GM19372 (cell line): ENCODE data around the gene RPL7A.
"Not testable (repeated sequence)": the region's sequence is repeated elsewhere in the genome, so short reads cannot be mapped to it uniquely, and the experiment has no call there.

Experiments
- ATAC-seq: cut with Tn5 transposase; IDR thresholded peaks from one replicate; pipeline ENCODE4 v1.9.1; 2021; ENCODE audit warnings: mild to moderate bottlenecking, low read depth, moderate library complexity; ENCODE audit not compliant: unreplicated experiment

The RPL7A gene

DNA sequence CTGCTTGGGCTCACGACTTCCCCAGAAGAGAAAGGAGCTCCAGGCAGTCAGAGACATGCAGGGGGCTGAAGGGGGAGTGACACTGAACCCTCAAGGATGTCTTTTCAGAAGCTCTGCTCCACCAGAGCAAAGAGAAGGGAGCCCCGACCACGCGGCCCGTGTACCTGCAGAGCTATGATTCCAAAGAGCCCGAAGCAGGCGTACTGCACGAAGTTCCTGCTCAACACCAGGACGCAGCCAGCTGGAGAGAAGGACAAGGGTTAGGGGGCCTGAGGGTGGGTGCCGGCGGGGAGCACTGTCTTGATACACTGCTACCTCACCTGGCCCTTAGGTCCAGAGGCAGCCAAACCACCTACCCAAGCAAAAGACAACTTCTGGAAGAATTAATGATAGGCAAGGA is 18.4 kb downstream of the RPL7A start:
- ATAC-seq: no peak

DNA sequence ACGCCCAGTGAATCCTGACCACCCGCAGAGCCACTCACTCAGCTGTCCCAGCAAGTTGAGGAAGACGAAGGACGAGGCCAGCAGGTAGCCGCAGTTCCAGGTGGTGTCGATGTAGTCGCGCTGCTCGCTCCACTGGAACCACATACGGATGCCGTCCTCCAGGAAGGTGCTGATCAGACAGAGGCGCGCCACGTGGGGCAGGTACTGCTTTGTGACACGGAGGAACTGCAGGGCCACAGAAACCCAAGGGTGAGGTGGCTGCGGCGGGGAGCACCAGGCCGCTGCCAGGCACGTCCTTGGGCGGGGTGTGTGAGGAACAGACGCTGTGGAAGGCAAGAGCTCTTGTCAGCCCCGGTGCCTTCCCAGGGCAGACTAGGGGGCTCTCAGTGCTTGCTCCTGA is 19.2 kb downstream of the RPL7A start:
- ATAC-seq: no peak

DNA sequence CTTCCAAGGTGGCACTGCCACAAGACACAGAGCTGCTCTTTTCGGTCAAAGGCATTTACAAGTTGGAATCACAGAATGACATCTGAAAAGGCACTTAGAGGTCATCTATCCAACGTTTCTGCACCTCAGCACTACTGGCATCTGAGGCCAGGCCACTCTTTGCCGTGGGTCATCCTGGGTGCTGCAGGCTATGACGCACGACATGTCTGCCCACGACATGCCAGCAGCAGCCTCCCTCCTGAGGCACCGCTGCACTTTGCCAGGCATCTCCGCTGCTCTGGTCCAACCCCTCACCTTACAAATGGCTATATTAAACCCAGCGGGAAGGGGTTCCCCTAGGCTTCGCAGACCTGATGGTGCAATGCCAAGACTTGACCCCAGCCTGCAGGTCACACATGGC is 19.8 kb downstream of the RPL7A start:
- ATAC-seq: no peak

DNA sequence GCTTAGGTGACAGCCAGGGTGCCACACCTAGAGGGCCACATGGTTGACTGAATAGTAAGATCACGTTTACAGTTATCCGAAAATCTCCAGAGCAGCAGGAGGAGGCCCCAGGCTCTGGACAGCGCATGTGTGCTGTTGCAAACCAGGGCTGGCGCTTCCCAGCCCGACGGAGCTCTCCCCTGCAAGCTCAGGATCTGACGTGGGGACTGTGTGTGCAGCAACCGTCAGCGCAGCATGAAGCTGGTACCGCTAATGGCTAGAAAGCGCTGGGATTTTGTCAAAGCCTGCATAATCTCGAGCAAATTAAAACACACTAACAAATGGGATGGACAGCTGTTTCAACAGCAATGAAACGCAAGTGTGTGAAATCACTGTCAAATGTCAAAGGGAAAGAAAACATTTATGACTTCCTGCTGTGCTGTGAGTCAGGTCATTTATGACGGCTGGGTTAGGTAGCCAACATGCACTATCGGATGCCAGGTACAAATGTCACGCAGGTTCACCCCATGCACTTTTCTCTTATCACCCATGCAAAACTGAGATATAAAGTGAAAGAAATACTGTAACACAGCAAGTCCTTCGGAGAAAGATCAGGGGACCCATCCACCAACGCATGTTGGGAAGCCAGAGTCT is 20.3 kb downstream of the RPL7A start:
- no peak for ATAC-seq

DNA sequence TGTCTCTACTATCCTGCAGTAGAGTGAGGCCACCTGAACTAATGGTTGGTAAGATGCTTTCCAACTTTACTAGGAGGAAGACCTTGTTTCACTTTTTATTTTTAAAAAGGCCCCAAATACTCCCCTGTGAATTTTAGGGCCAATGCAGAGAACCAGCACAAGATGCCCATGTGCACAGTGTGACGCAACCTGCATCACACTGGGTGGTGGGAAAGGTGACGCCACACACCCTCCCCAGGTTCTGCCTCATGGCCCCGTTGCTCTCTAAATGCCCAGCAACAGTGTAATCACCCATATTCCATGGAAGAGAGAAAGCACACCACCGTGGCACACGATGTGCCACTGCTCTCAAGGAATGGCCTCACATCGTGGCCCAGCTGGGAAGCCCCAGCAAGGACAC is 21.4 kb downstream of the RPL7A start:
- no peak for ATAC-seq

DNA sequence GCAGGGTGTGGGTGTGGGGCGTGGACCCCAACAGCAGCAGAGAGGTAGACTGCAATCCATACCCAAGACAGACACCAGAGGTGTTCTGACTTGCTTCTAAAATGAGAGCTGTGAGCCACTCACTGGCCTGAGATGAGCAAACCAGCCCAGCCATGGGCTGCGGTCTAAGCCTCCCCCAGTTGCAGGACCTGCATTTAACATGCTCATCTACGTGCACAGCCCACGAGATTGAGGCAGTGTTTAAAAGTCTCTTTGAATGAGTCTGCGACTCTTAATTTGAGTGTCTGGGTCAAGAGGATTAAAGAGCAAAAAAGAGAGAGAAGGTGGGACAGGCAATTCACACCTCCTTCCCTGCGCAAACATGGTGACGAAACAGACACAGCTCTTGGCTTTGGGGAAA is 21.9 kb downstream of the RPL7A start:
- ATAC-seq: no peak

DNA sequence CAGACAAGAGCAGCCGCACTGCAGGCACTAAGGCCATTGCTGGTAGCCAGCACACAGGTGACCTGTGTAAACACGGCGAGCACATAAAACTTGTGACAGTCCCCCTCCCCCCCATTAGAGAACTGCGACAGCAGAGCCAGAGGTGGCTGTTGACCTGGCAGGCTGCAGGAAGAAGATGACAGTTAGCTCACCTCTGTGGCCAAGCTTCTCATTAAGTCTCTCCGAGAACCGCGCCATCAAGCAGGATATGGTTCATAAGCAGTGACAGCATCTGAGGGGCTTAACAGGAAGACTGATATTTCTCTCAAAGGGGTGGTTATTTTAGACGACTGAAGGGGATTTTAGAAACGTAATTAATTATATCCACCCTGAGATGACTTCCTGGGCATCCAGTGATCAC is 22.7 kb downstream of the RPL7A start:
- no peak for ATAC-seq

DNA sequence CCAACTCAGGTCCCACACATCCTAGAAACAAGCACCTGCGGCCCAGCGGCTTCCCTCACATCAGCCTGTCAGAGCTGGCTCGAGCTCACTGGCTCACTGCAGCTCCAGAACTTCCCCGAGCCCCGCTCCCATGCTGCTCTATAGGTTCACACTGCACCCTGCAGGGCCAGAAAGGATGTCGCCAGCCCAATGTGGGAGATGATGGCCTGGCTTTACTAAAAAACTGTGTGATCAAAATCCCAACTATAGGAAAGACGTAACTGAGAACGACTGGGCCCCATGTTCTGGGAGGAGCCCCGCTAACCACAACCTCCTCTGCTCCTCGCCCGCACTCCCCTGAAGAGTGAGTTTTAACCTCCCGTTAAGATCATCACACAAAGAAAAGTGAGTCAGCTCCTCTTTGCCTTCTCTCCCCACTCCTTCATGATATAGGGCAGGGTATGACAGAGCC is 23.3 kb downstream of the RPL7A start:
- no peak for ATAC-seq

DNA sequence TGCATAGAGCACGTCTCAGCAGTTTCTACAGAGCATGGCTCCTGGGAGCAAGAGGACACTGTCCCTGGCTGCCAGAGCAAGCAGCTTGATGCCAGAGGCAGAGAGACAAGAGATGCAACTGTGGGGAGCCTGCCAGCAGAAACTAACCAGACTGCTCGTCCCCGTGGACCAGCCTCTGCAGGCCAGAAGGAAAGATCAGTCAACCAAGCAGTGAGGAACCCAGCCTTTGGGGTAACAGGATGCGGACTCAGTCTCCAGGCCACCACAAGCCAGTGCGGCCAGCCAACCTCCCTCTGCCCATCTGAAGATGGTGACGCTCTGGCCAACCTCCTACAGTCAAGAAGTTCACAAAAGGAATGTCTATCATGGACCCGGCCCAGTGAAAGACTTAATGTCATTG is 24.1 kb downstream of the RPL7A start:
- no peak for ATAC-seq

DNA sequence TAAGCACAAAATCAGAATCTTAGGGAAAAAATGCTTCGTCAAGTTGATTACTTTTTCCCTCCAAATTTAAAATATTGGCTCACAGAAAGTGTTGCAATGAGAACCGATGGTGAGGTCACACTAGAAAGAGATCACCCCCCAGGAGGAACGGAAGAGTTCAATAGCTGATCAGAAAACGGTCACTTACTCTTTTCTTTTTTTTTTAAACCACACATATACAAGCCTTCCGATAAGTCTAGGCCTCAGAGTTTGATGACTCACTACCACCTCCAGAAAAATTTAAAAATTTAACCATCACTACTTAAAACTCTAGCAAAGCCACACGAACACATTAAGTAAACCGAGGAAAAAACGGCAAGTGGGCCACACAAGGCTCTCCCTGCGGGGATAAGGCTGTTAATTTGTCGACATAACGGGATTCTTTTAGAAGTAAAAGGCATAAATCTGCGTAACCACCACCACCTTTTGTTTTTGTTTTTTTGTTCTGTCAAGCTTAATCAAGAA is 26.6 kb downstream of the RPL7A start:
- ATAC-seq: no peak

DNA sequence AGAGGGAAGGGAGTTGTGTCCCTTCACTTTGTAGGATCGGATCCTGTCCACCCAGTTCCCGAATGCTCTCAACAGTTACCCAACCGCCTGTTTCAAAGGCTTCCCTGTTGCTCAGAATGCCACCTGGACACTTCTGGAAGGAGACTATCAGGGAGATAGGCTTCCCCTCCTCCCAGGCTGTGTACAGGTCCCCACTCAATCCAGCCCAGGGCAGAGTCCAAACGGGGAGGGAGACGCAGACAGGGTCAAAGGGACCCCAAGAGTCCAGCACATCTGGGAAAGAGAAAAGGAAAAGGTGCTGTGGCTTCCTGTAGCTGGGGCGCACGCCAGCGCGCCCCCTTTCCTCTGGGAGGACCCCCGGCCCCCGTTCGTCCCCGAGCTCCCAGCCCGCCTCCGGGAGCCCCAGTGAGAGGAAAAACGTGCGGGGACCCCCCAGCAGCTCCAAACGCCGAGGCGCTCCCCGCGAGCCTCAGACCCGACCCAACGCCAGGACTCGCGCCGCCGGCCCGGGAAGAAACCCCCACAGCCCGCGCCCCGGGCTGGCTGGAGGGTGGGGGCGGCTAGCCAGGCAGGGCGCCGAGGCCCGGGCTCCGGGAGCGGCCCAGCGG is 27.2 kb downstream of the RPL7A start:
- peak; percentile 1 for ATAC-seq

DNA sequence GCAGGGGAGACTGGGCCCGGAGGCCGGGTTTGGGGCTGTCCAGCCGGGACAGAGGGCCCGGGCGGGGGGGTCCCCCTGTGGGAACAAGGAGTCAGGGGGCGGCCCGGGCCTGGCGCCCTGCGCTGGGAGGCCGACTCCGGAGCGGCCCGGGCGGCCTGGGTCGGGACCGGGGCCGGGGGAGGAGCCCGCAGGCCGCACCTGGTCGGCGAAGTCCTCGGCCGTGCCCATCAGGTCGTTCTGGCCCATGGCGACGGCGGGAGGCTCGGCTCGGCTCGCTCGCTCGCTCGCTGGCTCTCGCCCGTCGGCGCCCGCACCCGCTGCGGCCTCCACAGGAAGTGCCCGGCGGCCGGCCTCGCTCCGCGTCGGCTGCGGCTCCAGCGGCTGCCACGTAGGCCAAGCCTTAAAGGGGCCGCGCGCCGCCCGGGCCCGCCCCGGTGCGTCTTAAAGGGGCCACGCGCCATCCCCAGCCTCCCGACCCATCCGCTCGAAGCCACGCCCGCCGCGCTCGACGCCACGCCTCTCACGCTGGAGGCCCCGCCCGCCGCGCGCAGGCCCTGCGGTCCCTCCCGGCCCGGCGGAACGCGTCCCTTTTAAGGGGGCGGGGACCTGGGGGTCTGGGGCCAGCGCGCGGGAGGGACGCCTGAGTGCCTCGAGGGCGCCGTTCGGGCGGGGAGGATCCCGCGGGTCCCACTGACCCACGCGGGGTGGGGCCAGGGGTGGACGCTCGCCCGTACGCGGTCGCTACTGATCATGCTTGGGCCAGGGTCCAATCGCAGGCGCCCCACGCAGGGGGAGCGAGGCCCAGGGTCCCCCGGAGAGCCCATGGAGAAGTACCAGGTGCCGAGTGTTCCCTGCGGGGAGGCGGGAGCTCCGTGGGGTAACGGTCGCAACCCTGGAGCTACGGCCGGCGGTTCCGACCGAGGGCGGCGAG is 28.0 kb downstream of the RPL7A start, which contains the start of the genes STKLD1 and SURF4:
STKLD1 (plus strand) TSS at position 643 of the 931 bp plus-strand sequence; CDS start at position 751, 108 bp downstream.
SURF4 (minus strand) TSS at position 337 of the 931 bp plus-strand sequence; CDS start at position 246, 91 bp downstream.
- ATAC-seq: peak; percentile 93

DNA sequence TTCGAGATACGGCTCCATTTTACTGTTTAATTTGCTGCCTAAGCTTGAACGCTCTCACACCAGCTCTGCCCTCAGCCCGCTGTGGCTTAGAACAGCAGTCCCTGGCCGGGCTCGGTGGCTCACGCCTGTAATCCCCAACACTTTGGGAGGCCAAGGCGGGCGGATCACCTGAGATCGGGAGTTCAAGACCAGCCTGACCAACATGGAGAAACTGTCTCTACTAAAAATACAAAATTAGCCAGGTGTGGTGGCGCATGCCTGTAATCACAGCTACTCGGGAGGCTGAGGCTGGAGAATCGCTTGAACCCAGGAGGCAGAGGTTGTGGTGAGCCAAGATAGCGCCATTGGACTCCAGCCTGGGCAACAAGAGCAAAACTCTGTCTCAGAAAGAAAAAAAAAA is 29.3 kb downstream of the RPL7A start:
- not testable (repeated sequence) for ATAC-seq

DNA sequence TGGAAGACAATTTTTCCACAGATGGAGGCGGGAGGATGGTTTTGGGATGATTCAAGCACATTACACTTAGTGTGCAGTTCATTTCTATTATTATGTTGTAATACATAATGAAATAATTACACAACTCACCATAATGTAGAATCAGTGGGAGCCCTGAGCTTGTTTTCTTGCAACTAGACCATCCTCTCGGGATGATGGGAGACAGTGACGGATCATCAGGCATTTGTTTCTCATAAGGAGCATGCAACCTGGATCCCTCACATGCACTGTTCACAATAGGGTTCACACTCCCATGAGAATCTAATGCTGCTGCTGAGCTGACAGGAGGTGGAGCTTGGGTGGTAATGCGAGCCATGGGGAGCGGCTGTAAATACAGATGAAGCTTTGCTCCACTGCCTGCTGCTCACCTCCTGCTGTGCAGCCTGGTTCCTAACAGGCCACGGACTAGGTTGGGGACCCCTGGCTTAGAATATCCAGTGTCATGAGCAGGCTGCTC is 29.8 kb downstream of the RPL7A start:
- ATAC-seq: no peak

DNA sequence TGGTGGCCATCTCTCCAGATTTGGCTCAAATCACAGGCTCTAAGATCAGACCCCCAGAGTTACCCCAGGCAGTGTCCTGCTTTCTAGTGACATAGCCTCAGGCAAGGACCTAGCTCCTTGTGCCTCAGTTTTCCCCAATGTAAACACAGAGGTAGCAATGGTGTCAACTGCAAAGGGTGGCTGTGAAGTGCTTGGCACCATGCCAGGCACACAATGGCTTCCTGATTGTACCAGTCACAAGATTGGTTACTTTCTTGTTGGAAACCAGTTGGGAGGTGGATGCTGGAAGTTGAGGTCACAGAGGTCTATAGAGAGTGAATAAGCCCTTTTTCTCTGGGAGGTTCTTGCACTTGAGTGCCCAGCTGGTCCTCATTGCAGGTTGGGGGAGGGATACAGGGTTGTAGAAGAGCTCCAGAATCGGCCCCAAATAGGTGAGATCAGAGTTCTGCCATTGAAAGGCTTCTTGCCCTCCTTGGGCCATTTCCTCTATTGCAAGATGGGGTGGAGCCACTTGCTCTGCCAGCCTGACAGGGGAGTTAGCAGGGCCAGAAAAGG is 30.5 kb downstream of the RPL7A start:
- ATAC-seq: no peak

DNA sequence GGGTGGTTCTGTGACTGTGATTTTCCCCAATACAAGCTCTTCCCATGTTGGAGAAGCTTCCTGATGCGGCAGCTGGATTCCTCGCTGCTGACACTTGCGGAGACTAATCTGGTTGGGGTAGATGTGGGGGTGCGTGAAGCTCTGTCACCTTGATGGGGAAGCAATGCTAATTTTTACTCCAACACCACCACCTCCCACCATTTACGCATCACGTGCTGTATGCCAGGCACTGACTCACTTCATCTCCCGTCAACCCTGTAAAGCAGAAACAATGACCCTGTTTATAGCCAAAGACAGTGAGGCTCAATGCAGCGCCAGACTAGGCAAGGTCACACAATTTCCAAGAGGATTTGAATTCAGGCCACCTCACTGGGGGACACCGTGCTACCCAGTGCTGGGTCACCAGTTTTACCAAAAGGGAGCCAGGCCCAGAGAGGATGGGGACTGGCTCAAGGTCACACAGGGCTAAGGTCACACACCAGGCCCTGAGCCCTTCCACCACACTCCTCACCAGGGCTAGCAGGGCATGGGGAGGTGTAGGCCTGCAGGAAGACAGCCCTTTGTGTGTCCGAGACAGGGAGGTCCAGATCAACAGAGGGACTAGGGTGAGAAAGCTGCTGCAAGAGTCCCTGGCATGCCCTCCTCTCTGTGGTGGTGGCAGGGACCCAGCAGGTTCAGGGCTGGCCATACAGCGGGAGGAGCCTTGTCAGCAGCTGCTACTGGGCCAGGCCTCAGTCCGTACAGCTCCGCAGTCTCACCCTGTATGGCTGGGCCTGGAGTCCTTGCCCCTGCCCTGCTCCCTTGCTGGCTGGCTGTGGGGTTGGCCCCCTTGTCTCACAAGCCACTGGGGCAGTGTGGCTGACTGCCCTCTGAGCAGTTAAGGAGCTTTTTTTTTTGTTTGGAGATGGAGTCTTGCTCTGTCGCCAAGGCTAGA is 31.4 kb downstream of the RPL7A start:
- ATAC-seq: no peak

DNA sequence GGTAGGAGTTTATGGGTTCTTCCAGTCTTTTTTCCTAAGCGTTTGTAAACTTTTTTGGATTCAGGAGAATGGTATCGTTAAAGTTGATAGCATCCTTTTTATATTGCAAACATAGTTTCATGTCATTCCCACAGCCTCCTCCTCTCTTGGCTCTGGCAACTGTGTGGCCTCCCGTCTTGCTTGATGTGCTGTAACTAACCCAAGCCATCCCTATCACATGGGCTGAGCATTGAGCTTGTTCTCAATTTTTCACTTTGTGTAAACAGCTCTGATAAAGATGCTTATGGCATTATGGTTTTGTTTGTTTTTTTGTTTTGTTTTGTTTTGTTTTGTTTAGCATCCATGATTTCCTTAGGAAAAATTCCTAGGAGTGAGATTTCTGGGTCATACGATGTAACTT is 32.7 kb downstream of the RPL7A start:
- ATAC-seq: no peak

DNA sequence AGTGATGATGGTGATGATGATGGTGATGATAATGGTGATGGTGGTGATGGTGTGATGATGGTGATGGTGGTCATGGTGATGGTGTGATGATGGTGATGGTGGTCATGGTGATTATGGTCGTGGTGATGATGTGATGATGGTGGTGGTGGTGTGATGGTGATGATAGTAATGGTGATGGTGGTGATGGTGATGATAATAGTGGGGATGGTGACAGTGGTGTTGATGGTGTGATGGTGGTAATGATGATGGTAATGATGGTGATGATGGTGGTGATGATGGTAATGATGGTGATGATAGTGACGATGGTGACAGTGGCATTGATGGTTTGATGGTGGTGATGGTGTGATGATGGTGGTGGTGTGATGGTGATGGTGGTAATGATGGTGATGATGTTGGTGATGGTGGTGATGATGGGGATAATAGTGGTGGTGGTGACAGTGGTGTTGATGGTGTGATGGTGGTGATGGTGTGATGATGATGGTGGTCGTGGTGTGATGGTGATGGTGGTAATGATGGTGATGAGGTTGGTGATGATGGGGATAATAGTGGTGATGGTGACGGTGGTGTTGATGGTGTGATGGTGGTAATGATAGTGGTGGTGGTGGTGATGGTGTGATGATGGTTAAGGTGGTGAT is 34.6 kb downstream of the RPL7A start:
- ATAC-seq: no peak

DNA sequence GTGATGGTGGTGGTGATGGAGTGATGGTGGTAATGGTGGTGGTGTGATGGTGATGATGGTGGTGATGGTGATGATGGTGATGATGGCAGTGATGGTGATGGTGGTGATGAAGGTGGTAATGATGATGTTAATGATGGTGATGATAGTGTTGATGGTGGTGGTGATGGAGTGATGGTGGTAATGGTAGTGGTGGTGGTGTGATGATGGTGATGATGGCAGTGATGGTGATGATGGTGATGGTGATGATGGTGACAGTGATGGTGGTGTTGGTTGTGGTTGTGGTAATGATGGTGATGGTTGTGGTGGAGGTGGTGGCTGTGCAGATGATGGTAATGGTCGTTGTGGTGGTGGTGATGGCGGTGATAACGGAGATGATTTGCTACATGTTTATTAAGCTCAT is 35.4 kb downstream of the RPL7A start:
- no peak for ATAC-seq
